ENCODE data around the gene RNF150.

RNF150 gene

GRCh38 chr4:141102367-141102766 lies 30.9 kb downstream of the RNF150 start:
- CTCF ChIA-PET, result interaction anchor here (1.3 to 1.6 kb wide), 4 partner anchors 16 to 33 kb away, joined by 3 to 5 read pairs (median 4); partner anchors contain the start of gene RNF150
- POLR2A ChIA-PET, result no interaction called here
- no peak overlapping the region for H3K4me3 ChIP-seq (ENCODE audit: low read depth, low read length)
- peak; percentile 36 for DNase-seq (ENCODE audit: low read depth, low spot score)
- TF ChIP-seq CTCF (IDR thresholded peaks at IDR 0.05; ENCODE audit: insufficient read depth, low read length, missing control alignments), result no peak

GRCh38 chr4:141101511-141101910 lies 31.8 kb downstream of the RNF150 start:
- DNase-seq (ENCODE audit: low read depth, low spot score), result no peak
- no peak overlapping the region for H3K4me3 ChIP-seq (ENCODE audit: low read depth, low read length)
- TF ChIP-seq CTCF (IDR thresholded peaks at IDR 0.05; ENCODE audit: insufficient read depth, low read length, missing control alignments), result no peak
- POLR2A ChIA-PET, result no interaction called here
- CTCF ChIA-PET, result interaction anchor here (0.9 to 1.5 kb wide), 7 partner anchors 15 to 741 kb away, joined by 3 to 7 read pairs (median 3); partner anchors contain the start of gene RNF150

GRCh38 chr4:141099326-141099725 lies 33.9 kb downstream of the RNF150 start:
- POLR2A ChIA-PET, result no interaction called here
- TF ChIP-seq CTCF (IDR thresholded peaks at IDR 0.05; ENCODE audit: insufficient read depth, low read length, missing control alignments), result no peak
- H3K4me3 ChIP-seq (ENCODE audit: low read depth, low read length), result no peak overlapping the region
- CTCF ChIA-PET, result interaction anchor here (1.7 kb wide), 1 partner anchor 36 kb away, joined by 3 read pairs; no protein-coding TSS in a partner anchor
- peak; percentile 4 for DNase-seq (ENCODE audit: low read depth, low spot score)

- no peak for DNase-seq (ENCODE audit: low read depth, low spot score)
- ChIA-PET CTCF (interaction anchor here (1.4 kb wide), 1 partner anchor 34 kb away, joined by 3 read pairs; no protein-coding TSS in a partner anchor), POLR2A (no interaction called here)
- H3K4me3 ChIP-seq (ENCODE audit: low read depth, low read length), result no peak overlapping the region
- no peak for TF ChIP-seq CTCF (IDR thresholded peaks at IDR 0.05; ENCODE audit: insufficient read depth, low read length, missing control alignments)
Observed at GRCh38 chr4:141098163-141098562, 35.1 kb downstream of the RNF150 start.

- POLR2A ChIA-PET, result no interaction called here
- TF ChIP-seq CTCF (IDR thresholded peaks at IDR 0.05; ENCODE audit: insufficient read depth, low read length, missing control alignments), result no peak
- no peak overlapping the region for H3K4me3 ChIP-seq (ENCODE audit: low read depth, low read length)
- CTCF ChIA-PET, result interaction anchor here (0.9 to 1.4 kb wide), 3 partner anchors 16 to 71 kb away, joined by 3 to 5 read pairs (median 4); partner anchors contain the start of gene RNF150
- DNase-seq (ENCODE audit: low read depth, low spot score), result no peak
Observed at GRCh38 chr4:141090473-141090872, 42.8 kb downstream of the RNF150 start.

- CTCF ChIA-PET, result no interaction called here
- no peak overlapping the region for H3K4me3 ChIP-seq (ENCODE audit: low read depth, low read length)
- no peak for DNase-seq (ENCODE audit: low read depth, low spot score)
- TF ChIP-seq CTCF (IDR thresholded peaks at IDR 0.05; ENCODE audit: insufficient read depth, low read length, missing control alignments), result no peak
- POLR2A ChIA-PET, result no interaction called here
Observed at GRCh38 chr4:141081921-141082395, 51.3 kb downstream of the RNF150 start.

Data from AG04449 (cell line).